Astrocyte of the spinal cord (primary cell): ENCODE measurements around the gene PHOSPHO2.

Source experiments
- DNase-seq: peaks from one replicate; pipeline ENCODE4 v3.0.0; 2011; ENCODE audit warnings: low read depth, low spot score
- H3K4me3 ChIP-seq: 2 replicates; pipeline ENCODE4 v1.5.1; 2011; ENCODE audit warnings: low read depth, mild to moderate bottlenecking, low read length, moderate library complexity
- in situ Hi-C: cut with HindIII; loops from 2 replicates; pipeline ENCODE4 v1.10.0; 2017; ENCODE audit warnings: low sequenced_read_pairs
- TF ChIP-seq, protein P1 (sequence below): IDR thresholded peaks from 2 replicates; pipeline ENCODE4 v1.5.1; 2012; ENCODE audit warnings: low read depth, mild to moderate bottlenecking, low read length, inconsistent platforms

The PHOSPHO2 gene

DNA sequence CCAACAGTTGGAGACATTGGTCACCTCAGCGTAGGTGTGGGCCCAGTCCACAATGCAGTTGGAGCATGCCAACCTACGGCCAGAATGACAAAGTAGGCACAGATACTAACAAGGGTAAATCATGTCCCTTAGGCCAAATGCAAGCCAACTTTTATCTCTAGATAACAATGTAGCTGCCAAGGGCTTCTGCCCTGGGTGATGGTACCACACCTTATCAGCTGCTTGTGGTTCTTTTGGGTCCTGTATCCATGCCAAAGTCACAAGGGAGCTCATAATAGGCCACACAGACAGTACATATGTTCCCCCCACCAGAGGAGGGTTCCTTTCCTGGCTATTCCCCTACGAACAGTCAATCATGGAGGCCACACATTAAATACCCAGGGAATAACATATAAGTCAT, 19.1 kb downstream of the PHOSPHO2 start:
- no peak for DNase-seq
- in situ Hi-C loops, result no loop called here
- H3K4me3 ChIP-seq, result no peak overlapping the region
- TF ChIP-seq, protein P1, sequence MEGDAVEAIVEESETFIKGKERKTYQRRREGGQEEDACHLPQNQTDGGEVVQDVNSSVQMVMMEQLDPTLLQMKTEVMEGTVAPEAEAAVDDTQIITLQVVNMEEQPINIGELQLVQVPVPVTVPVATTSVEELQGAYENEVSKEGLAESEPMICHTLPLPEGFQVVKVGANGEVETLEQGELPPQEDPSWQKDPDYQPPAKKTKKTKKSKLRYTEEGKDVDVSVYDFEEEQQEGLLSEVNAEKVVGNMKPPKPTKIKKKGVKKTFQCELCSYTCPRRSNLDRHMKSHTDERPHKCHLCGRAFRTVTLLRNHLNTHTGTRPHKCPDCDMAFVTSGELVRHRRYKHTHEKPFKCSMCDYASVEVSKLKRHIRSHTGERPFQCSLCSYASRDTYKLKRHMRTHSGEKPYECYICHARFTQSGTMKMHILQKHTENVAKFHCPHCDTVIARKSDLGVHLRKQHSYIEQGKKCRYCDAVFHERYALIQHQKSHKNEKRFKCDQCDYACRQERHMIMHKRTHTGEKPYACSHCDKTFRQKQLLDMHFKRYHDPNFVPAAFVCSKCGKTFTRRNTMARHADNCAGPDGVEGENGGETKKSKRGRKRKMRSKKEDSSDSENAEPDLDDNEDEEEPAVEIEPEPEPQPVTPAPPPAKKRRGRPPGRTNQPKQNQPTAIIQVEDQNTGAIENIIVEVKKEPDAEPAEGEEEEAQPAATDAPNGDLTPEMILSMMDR, result no peak

DNA sequence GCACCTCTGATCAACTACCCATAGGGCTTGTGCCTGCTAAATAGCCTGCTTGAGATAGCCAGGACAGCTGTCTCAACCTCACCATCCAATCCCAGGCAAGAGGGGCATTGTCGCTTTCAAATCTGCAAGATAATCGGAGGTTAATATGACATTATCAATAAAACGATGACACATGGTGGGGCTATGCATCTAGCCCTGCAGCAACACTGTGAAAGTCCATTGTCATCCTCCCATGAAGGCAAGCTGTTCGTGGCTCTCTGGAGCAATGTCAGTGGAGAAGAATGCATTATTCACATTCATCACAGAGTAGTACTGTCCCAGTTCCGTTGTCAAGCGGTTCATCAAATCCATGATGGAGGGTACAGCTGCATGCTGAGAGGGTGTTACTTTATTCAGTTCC, 20.4 kb downstream of the PHOSPHO2 start:
- TF ChIP-seq, protein P1, result no peak
- no peak overlapping the region for H3K4me3 ChIP-seq
- DNase-seq, result no peak
- in situ Hi-C loops, result no loop called here

DNA sequence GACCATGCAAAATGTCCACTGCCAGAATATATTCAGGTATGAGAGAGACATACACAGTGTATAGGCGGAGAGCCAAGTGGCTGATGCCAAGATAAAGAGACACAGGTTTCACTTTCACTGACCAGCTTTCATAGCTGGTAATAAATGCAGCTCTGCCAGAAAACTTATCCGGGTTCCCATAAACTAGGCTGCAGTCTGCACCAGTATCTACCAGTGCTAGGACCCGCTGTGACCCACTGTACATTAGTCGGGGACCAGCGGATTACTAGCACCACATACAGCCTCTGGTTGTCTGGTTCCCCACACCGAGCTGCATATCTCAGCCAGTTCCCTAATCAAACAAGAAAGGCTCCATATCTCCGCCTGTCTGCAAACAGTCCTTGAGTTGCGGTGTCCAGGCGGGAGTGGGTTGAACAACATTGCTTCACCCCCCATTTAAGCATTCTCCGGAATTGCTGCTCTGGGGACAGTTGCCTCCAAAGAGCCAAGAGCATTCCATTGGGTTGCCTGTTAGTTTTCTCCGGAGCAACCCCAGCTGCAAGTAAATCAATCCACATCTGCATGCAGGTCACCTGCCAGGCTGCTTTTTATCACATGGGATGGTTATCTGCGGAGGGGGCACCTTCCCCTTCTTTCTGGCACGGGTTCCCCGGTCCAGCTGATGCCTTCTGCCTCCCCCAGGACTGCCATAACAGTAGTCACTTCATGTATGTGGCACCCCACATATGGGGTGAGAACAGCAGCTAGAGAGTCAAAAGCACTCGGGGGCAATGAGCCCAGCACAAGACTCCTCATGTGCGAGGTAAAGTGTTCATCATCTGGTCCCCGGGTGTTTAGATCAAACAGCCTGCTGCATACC, 21.3 kb downstream of the PHOSPHO2 start:
- peak; percentile 42 for DNase-seq
- TF ChIP-seq, protein P1, result no peak
- in situ Hi-C loops, result no loop called here
- no peak overlapping the region for H3K4me3 ChIP-seq

DNA sequence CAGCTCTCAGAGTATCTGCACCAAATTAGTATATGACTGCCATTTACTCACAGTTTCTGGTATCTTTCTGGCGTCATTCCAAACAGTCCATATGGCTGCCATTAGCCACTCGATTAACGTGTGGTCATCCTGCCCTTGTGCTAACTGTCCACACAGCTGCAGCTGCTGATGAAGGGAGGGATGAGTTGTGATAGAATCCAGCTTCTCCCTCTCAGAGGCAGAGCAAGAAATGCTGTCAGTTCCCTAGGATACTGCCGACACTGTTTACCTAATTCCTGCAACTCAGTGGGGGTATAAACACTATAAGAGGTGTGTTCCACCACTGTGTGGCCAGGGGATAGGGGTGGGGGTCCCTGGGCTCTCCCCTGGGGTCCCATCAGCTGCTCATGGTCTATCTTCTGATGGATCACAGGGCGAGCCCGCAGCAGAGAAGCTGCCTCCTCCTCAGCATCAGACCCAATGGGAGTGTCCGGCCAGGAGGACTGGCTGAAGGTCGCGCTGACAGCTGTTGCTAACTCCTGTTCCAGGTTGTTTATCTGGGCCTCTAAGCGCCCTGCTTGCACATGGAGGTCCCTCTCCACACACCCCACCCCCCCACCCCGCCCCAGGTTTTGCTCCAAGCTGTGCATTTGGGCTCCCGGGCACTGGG, 22.1 kb downstream of the PHOSPHO2 start:
- DNase-seq, result peak; percentile 25
- no peak overlapping the region for H3K4me3 ChIP-seq
- TF ChIP-seq, protein P1, result no peak
- in situ Hi-C loops, result no loop called here

DNA sequence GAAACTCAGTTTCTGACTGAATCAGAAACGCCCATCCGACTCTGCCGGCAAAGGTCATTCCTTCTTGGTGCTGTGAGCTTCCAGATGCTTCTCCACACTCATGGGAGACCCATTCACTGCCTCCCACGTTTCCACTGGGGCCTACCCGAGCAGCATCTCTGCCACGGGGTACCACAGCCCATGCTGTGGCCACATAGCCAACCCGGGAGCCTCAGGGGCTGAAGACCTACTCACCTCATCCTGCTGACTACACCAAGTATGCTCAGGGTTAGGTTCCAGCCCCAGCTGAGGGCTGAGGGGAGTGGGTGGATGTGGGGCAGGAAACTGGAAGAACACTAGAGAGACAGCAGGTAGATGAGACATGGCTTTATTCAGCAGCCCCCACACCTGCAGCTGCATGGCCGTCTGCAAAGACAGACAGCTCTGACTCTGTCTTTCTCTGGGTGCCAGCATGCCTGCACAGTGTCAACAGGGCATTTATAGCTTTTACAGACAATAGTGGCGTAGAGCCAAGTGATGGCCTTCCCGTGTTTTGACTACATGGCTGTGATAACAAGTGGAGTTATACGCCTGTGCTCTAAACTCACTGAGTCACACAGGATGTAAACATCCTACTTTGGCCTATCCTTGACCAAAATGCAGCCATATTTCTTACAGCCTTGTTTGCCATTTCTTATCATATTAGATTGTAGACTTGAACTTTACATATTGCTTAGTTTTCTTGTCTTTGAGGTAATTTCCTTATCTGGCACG, 22.8 kb downstream of the PHOSPHO2 start:
- TF ChIP-seq, protein P1, result no peak
- in situ Hi-C loops, result no loop called here
- H3K4me3 ChIP-seq, result no peak overlapping the region
- DNase-seq, result no peak

DNA sequence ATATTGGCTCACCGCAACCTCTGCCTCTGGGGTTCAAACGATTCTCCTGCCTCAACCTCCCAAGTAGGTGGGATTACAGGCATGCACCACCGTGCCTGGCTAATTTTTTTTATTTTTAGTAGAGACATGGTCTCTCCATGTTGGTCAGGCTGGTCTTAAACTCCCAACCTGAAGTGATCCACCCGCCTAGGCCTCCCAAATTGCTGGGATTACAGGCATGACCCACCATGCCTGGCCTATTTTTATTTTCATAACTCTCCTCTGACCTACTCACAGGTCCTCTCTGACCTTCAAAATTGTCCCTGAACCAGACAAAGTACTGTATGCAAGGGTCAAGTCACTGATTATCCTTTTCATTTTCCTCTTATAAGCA, 23.4 kb downstream of the PHOSPHO2 start:
- in situ Hi-C loops, result no loop called here
- no peak for DNase-seq
- TF ChIP-seq, protein P1, result no peak
- no peak overlapping the region for H3K4me3 ChIP-seq
